Glutamatergic neuron (in vitro differentiated cells): Measurements from ENCODE around the gene CLEC1A. TPM values are rescaled to one million over a fixed set of nuclear protein-coding genes. Genes with fewer than 3 reads are reported as not detected.

Experiments used
- DNase-seq: peaks from one replicate; pipeline ENCODE4 v3.0.0; 2022
- H3K27ac Mint-ChIP-seq: one replicate; pipeline ENCODE4 v1.8.0; 2020; ENCODE audit warnings: mild to moderate bottlenecking, mixed read lengths, inconsistent platforms; ENCODE audit not compliant: unreplicated experiment
- H3K27me3 Mint-ChIP-seq: one replicate; pipeline ENCODE4 v1.8.0; 2020; ENCODE audit warnings: mild to moderate bottlenecking, moderate library complexity, mixed read lengths, inconsistent platforms; ENCODE audit not compliant: unreplicated experiment
- H3K36me3 Mint-ChIP-seq: one replicate; pipeline ENCODE4 v1.8.0; 2020; ENCODE audit warnings: mild to moderate bottlenecking, mixed read lengths, inconsistent platforms; ENCODE audit not compliant: unreplicated experiment
- H3K4me1 Mint-ChIP-seq: one replicate; pipeline ENCODE4 v1.8.0; 2020; ENCODE audit warnings: mild to moderate bottlenecking, low read depth, mixed read lengths, inconsistent platforms; ENCODE audit not compliant: unreplicated experiment
- H3K4me3 Mint-ChIP-seq: one replicate; pipeline ENCODE4 v1.8.0; 2020; ENCODE audit warnings: mild to moderate bottlenecking, mixed read lengths, inconsistent platforms; ENCODE audit not compliant: unreplicated experiment
- H3K9me3 Mint-ChIP-seq: one replicate; pipeline ENCODE4 v1.8.0; 2020; ENCODE audit warnings: mild to moderate bottlenecking, moderate library complexity, mixed read lengths, inconsistent platforms; ENCODE audit not compliant: unreplicated experiment
- total RNA-seq: library from RNA; stranded (reverse); fragmentation: NEBNext Ultra II Directional; extraction: Animal tissue kit (Norgen Biotek cat#: 25700); gene quantifications from one replicate; pipeline ENCODE4 v1.2.1, GENCODE V29; 2021; ENCODE audit not compliant: unreplicated experiment
- TF ChIP-seq, protein P1 (sequence below): fragments of 200-600 bp; sonication (generic); IDR thresholded peaks from one replicate; pipeline ENCODE4 v1.5.0; 2021; ENCODE audit not compliant: partially characterized antibody, unreplicated experiment

CLEC1A gene
- total RNA-seq, 1 donor from 2014 or later: not detected

DNA sequence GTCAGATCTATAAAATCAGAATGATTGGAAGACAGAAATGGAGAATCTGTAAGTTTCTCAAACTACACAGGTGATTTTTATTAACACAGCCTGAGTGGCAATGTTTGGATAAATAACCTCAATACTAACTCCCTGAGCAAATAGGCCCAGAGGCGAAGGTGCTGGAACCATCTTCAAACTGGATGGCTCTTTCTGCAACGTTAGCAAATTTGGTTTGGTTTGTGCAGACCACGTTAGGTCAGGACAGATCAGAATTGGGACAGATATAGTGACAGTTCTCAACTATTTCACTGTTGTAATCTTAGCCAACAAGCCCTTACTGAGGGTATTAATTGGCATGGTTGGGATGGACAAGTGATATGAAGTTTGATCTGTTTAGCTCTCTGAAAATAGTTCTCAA is 77.4 kb downstream of the CLEC1A start:
- H3K27me3 Mint-ChIP-seq: peaks cover 2% of the 10 kb centered on the region
- no peaks in the 10 kb centered on the region for H3K4me1 Mint-ChIP-seq
- H3K27ac Mint-ChIP-seq: no peak overlapping the region
- no peak for DNase-seq
- H3K36me3 Mint-ChIP-seq: no peaks in the 10 kb centered on the region
- no peaks in the 10 kb centered on the region for H3K9me3 Mint-ChIP-seq
- TF ChIP-seq, protein P1, sequence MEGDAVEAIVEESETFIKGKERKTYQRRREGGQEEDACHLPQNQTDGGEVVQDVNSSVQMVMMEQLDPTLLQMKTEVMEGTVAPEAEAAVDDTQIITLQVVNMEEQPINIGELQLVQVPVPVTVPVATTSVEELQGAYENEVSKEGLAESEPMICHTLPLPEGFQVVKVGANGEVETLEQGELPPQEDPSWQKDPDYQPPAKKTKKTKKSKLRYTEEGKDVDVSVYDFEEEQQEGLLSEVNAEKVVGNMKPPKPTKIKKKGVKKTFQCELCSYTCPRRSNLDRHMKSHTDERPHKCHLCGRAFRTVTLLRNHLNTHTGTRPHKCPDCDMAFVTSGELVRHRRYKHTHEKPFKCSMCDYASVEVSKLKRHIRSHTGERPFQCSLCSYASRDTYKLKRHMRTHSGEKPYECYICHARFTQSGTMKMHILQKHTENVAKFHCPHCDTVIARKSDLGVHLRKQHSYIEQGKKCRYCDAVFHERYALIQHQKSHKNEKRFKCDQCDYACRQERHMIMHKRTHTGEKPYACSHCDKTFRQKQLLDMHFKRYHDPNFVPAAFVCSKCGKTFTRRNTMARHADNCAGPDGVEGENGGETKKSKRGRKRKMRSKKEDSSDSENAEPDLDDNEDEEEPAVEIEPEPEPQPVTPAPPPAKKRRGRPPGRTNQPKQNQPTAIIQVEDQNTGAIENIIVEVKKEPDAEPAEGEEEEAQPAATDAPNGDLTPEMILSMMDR: no peak
- no peak overlapping the region for H3K4me3 Mint-ChIP-seq

Other genes starting within 250 kb of the CLEC1A start
- not detected for gene CLEC2B, start 229.6 kb downstream of the CLEC1A start, total RNA-seq
- gene KLRF2, start 217.5 kb downstream of the CLEC1A start, total RNA-seq: not detected
- not detected for gene CLEC2A, start 166.6 kb downstream of the CLEC1A start, total RNA-seq
- not detected for gene CLEC12A, start 127.6 kb downstream of the CLEC1A start, total RNA-seq
- gene CLEC1B, start 99.9 kb downstream of the CLEC1A start, total RNA-seq: not detected
- not detected for gene CLEC12B, start 88.4 kb downstream of the CLEC1A start, total RNA-seq
- gene CLEC9A, start 68.3 kb downstream of the CLEC1A start, total RNA-seq: not detected
- not detected for gene CLEC7A, start 31.2 kb upstream of the CLEC1A start, total RNA-seq
- not detected for gene OLR1, start 73.1 kb upstream of the CLEC1A start, total RNA-seq
- not detected for gene TMEM52B, start 80.0 kb upstream of the CLEC1A start, total RNA-seq
- gene GABARAPL1, start 113.9 kb upstream of the CLEC1A start, total RNA-seq: 110 TPM
- 0.25 TPM for gene KLRD1, start 208.9 kb upstream of the CLEC1A start, total RNA-seq